ENCODE results near the gene BTBD6. TPM values are rescaled to one million over a fixed set of nuclear protein-coding genes. Genes with fewer than 3 reads are reported as not detected.

The BTBD6 gene
- total and polyA plus RNA-seq, 9 of the 15 experiments (the other 6 are each of a cell fraction or from before 2014, with no cell fraction given), result not detected

GRCh38 chr14:105207460-105207901 lies 40.9 kb upstream of the BTBD6 start:
- intact Hi-C loops (cut with micrococcal nuclease), result loop anchor here (1.0 kb wide), 1 partner anchor 145 kb away; no protein-coding TSS in a partner anchor
- Histone ChIP-seq H3K9me1 (ENCODE audit: control insufficient read depth, insufficient read depth, low read length) (no peaks in the 10 kb centered on the region), H3K9me3 (replicated peaks; ENCODE audit: control insufficient read depth, insufficient read depth, low read depth, low read length) (no peaks in the 10 kb centered on the region), H3K4me3 (no peak overlapping the region), H3K4me2 (ENCODE audit: insufficient read depth, low read length) (no peak overlapping the region), H4K20me1 (replicated peaks; ENCODE audit: control insufficient read depth, insufficient read depth, low read length) (peaks cover 10% of the 10 kb centered on the region; the same call in 1 of the 2 replicates), H3K36me3 (ENCODE audit: control insufficient read depth, insufficient read depth, low read length) (no peaks in the 10 kb centered on the region; the same call in 2 of the 3 replicates), H3K9ac (ENCODE audit: insufficient read depth in 1 of 2, low read depth in 2 of 2, low read length in 2 of 2) (peak overlapping the region in 1 of 2 experiments; percentile 45; a peak in 1 of 4 replicates), H3K27me3 (ENCODE audit: control insufficient read depth in 2 of 2, insufficient read depth in 2 of 2, low read length in 2 of 2) (no peaks in the 10 kb centered on the region), H3K27ac (ENCODE audit: extremely low read depth, low read depth, low read length) (no peak overlapping the region), H2AFZ (ENCODE audit: low read depth, low read length) (no peak overlapping the region), H3K79me2 (ENCODE audit: control insufficient read depth, insufficient read depth, low read length) (no peaks in the 10 kb centered on the region), H3K4me1 (replicated peaks in 1 of 2; ENCODE audit: control insufficient read depth in 2 of 2, insufficient read depth in 2 of 2, low read length in 2 of 2) (peaks cover 0 to 51% of the 10 kb centered on the region in 2 experiments; a peak in 2 of 5 replicates)
- FAIRE-seq (no peak), DNase-seq (ENCODE audit: extremely low read depth in 1 of 4, low spot score in 3 of 4) (peak in 2 of 4 experiments; percentile 20 to 32), ATAC-seq (peak; percentile 65)
- ChIA-PET CTCF (ENCODE audit: low intra/inter-chr PET ratio) (no interaction called here), POLR2A (interaction anchor here (0.6 kb wide), 2 partner anchors 16 to 176 kb away, joined by 3 to 4 read pairs; no protein-coding TSS in a partner anchor)
- in situ Hi-C loops (cut with MboI), result no loop called here
- WGBS (ENCODE audit: insufficient coverage, low coverage, missing lambda C conversion rate), result 13% methylated on average over 10 of the region's 13 CpGs
- BruUV-seq (replicated peaks), result no TSS peak
- TF ChIP-seq ZNF644 (tag; IDR thresholded peaks at IDR 0.05; ENCODE audit: low read depth), result no peak
- 0 out of 2 replicates have a peak, but pooled peaks have one; percentile 57 for TF ChIP-seq POLR2G (IDR thresholded peaks at IDR 0.05; ENCODE audit: low read depth, low read length)
- no peak for TF ChIP-seq CTBP1 (IDR thresholded peaks at IDR 0.05; ENCODE audit: borderline replicate concordance)
- TF ChIP-seq NFE2L1 (tag; IDR thresholded peaks at IDR 0.05; ENCODE audit: borderline replicate concordance, low read depth), result no peak
- TF ChIP-seq GABPB1 (CRISPR knock-in tag; IDR thresholded peaks at IDR 0.05), result no peak
- no peak for TF ChIP-seq KAT2B (IDR thresholded peaks at IDR 0.05; ENCODE audit: low read depth, low read length)
- TF ChIP-seq ZNF263 (CRISPR knock-in tag; IDR thresholded peaks at IDR 0.05; ENCODE audit: borderline replicate concordance), result no peak
- no peak for TF ChIP-seq IRF1 (CRISPR knock-in tag; IDR thresholded peaks at IDR 0.05; ENCODE audit: borderline replicate concordance)
- no peak for TF ChIP-seq BRD9 (IDR thresholded peaks at IDR 0.05; ENCODE audit: low read depth, partially characterized antibody)
- no peak for TF ChIP-seq ESRRA (IDR thresholded peaks at IDR 0.05; ENCODE audit: borderline replicate concordance, low read depth)
- no peak for TF ChIP-seq DIDO1 (tag; IDR thresholded peaks at IDR 0.05; ENCODE audit: low read depth)
- no peak for TF ChIP-seq PHB (CRISPR knock-in tag; IDR thresholded peaks at IDR 0.05)
- TF ChIP-seq CCNT2 (IDR thresholded peaks at IDR 0.05; ENCODE audit: borderline replicate concordance, extremely low read depth, insufficient read length, low read depth, low read length), result no peak
- TF ChIP-seq CHAMP1 (IDR thresholded peaks at IDR 0.05), result no peak
- TF ChIP-seq USF1 (CRISPR knock-in tag; IDR thresholded peaks at IDR 0.05), result peak; percentile 15; the same call in 1 of the 2 replicates
- no peak for TF ChIP-seq ZNF512 (tag; IDR thresholded peaks at IDR 0.05)
- no peak for TF ChIP-seq NCOR1 (IDR thresholded peaks at IDR 0.05)
